Measurements from ENCODE around the gene ARHGEF4.
A peak's percentile ranks its signal among the peaks of the same experiment; 100 is the strongest.

ARHGEF4 gene

GRCh38 chr2:130847776-130848525 is 11.2 kb downstream of the ARHGEF4 start:
- intact Hi-C loops (cut with DNase I) = no loop called here
- DNase-seq = peak in 2 of 10 donors; percentile 62 to 73

DNA sequence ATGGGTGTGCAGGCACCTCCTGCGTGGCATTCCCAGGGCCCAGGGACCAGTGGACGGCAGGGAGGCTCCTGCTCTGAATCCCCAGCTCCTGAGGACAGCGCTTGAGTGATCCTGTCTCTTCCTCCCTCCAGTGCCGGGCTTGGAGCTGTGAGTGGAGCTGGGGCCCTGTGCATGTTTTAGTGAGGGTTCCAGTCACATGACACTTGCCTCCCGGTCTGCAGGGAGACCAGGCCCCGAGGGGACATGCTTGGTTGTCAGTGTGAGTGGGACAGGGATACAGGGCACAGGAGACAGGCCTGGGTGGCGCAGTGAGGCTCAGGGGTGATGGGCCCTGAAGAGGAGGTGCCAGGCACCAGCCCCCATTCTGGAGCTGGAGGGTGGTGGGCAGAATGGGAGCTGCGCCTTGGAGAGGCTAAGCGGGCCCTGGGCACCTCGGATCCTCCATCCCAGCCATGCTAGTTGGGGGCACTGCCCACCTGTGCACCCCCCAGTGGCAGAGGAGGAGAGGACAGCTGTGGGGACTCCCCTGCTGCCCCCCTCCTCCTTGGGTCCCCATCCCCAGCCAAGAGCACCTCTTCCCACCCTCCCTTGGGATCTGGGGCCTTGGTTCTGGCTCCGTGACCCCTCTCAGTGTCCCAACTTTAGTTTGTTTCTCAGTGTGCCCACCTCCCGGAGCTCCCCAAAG is 12.0 kb downstream of the ARHGEF4 start:
- peak in 2 of 10 donors; percentile 63 to 77 for DNase-seq
- intact Hi-C loops (cut with DNase I) = no loop called here

- peak in 2 of 10 donors; percentile 63 to 82 for DNase-seq
- intact Hi-C loops (cut with DNase I) = no loop called here
Observed at GRCh38 chr2:130849896-130850787, 13.4 kb downstream of the ARHGEF4 start.

DNA sequence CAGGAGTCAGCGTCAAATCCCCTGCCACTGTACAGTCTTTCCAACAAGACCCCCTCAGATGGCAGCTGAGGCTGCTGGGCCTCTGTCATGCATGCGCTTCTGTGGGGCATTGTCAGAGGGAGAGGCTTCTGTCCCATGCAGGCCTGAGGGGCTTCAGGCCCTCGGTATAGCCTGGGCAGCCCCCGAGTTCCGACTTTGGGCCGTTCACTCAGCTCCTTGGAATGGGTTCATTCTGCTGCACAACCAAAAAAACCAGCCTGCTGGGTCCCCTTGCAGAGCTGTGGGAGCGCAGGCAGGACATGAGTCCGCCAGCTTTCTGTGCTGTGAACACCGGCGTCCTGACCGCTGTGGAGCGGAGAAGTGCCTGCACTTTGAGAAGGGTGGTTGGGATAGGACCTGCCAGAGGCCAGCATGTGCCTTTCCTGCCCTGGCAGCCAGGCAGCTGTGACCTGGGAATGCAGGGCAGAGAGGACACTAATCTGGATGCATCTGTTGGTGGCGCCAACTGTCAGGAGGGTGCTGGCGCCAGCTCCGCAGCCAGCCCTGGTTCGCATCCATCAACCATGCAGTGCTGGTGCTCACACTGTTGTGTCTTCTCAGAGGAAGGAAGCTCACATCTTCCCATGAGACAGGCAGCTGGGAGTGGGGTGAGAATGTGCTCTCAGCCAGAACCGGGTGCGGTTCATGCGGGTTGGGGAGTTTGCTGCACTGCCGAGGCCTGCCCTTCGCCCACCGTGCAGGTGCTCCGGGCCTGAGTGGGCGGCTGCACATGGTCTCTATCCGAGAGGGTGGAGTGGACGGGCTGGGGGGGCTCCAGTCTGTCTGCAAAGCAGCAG is 14.3 kb downstream of the ARHGEF4 start:
- intact Hi-C loops (cut with DNase I) = no loop called here
- peak in 3 of 10 donors; percentile 28 to 79 (median 64) for DNase-seq

DNA sequence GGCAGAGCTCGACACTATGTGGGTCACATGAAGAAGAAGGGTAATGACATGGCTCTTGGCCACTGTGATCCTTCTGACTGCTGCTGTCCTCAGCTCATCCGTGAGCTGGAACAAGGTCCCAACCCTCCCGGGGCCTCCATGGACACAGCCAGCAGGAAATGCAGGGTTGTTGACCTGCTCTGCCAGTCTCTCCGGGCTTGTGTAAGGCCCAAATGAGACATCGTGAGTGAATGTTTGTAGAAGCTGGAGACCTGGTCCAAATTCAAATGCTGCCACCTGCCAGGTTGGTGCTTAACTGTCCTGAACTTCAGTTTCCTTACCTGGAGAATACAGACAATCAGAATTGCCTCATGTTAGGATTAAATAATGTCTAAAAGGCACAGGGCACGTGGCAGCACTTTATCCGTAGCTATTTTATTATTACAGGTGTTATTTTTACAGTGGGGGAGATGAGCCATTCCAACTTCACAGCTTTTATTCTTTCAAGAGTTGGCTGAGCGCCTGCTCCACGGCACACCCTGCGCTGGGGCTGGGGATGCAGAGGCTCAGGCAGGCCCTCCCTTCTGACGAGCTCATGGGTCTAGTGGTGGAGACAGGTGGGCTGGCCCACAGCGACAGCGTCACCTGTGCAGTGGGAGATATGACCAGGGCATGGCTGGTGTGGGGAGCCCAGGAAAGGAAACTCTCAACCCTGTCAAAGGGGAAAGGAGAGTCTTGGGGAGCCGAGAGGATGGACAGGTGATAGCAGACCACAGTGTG is 15.1 kb downstream of the ARHGEF4 start:
- intact Hi-C loops (cut with DNase I) = no loop called here
- peak in 1 of 10 donors; percentile 61 for DNase-seq

GRCh38 chr2:130852521-130853115 is 15.9 kb downstream of the ARHGEF4 start:
- DNase-seq = peak in 2 of 10 donors; percentile 56 to 63
- intact Hi-C loops (cut with DNase I) = no loop called here

DNA sequence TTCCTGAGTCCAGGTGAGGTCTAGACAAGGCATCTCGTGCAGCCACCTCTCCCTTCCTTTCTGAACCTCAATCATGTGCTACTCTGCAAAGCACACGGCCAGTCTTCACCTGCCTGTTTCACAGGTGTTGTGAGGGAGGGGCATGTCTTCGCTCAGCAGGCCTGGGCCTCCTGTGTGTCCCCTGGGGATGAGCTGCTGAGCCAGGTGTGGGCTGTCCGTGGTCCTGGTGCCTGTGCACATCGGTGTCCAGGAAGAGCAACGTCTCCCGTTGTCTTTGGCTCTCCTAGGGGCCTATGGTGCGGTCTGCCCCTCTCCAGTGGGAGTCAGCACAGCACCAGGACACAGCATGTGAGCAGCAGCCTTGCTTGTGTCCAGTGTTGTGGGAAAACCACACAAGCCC is 16.7 kb downstream of the ARHGEF4 start:
- DNase-seq = peak in 2 of 10 donors; percentile 44 to 69
- intact Hi-C loops (cut with DNase I) = no loop called here

DNA sequence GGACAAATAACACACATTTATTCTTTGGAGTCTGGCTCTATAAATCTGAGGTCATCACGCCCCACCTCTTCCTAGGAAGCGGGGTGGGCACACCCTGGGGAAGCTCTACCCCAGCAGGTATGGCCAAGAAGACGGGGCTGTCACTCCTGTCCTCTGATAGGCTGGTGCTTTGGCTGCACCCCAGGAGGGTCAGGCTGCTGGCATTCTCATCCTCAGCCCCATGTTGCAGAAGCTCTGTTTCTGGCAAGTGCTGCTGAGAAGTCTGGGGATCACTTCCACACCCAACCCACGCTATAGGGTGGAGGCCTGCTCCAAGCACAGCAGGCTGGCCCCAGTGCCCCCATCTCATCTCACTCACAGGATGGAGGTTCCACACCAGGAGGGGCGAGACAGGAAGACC is 17.6 kb downstream of the ARHGEF4 start:
- intact Hi-C loops (cut with DNase I) = no loop called here
- peak in 3 of 10 donors; percentile 39 to 53 (median 41) for DNase-seq

GRCh38 chr2:130864830-130865800 is 28.4 kb downstream of the ARHGEF4 start:
- intact Hi-C loops (cut with DNase I) = no loop called here
- DNase-seq = peak in 2 of 10 donors; percentile 11 to 33

- DNase-seq = peak in 8 of 10 donors; percentile 43 to 92 (median 66)
- intact Hi-C loops (cut with DNase I) = loop anchor here (10.0 kb wide), 1 partner anchor 45 kb away; no protein-coding TSS in a partner anchor
Observed at GRCh38 chr2:130869441-130870160, 32.9 kb downstream of the ARHGEF4 start.

- no peak for DNase-seq
- intact Hi-C loops (cut with DNase I) = loop anchor here (10.0 kb wide), 1 partner anchor 45 kb away; no protein-coding TSS in a partner anchor
Observed at GRCh38 chr2:130870161-130870485, 33.4 kb downstream of the ARHGEF4 start.

DNA sequence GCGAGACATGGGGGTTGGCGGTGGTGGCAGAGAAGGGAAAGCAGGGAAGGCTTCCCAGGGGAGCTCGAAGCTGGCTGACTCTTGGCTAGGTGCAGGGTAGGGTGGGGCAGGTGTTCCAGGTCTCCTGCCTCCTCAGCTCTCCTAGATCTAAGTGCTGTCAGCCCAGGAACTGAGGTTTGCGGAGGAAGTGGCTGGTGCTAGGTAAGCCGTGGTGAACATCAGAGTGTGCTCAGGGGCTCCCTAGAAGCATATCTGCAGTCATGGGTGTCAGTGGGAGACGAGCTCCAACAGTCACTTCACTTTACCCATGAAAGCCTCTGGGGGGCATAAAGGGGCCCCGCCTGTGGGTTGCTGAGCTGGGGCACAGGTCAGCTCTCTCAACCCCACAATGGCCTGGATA is 34.1 kb downstream of the ARHGEF4 start:
- intact Hi-C loops (cut with DNase I) = loop anchor here (10.0 kb wide), 1 partner anchor 46 kb away; no protein-coding TSS in a partner anchor
- DNase-seq = peak in 2 of 10 donors; percentile 42 to 48

- intact Hi-C loops (cut with DNase I) = loop anchor here (10.0 kb wide), 1 partner anchor 47 kb away; no protein-coding TSS in a partner anchor
- DNase-seq = peak in 3 of 10 donors; percentile 14 to 86 (median 78)
Observed at GRCh38 chr2:130871843-130872740, 35.4 kb downstream of the ARHGEF4 start.

DNA sequence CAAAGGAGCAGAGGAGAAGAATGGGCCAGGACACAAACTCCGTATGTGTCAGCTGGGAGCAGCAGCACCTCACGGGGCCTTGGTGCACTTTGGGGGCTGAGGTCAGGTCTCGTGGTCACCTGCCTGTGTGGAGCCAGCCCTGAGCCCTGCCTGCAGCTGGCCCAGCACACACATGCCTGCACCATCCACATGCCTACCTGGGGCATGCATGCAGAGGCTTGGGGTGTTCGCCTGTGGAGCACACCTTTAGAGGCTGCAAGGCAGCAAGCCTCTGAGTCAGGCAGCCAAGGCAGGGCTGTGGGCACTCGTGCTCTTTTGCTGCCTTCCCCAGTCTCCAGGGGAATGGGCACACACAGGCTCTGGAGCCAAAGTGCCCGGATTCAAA is 36.0 kb downstream of the ARHGEF4 start:
- peak in 1 of 10 donors; percentile 11 for DNase-seq
- intact Hi-C loops (cut with DNase I) = loop anchor here (1.0 to 10.0 kb wide), 2 partner anchors 48 to 74 kb away; no protein-coding TSS in a partner anchor

GRCh38 chr2:130873700-130874346 is 37.1 kb downstream of the ARHGEF4 start:
- peak in 8 of 10 donors; percentile 64 to 96 (median 82) for DNase-seq
- intact Hi-C loops (cut with DNase I) = loop anchor here (1.0 to 10.0 kb wide), 2 partner anchors 49 to 76 kb away; no protein-coding TSS in a partner anchor

Measured in posterior cingulate gyrus (tissue), 11 donors.